DOHH2 (cell line): ENCODE measurements around the gene TOX3.

Experiments
- H3F3A ChIP-seq: fragments of 200-600 bp; sonication (generic), shearing (Covaris generic); 2 replicates; pipeline ENCODE4 v1.6.0; 2016; ENCODE audit warnings: antibody characterized with exemption, mild to moderate bottlenecking; ENCODE audit not compliant: control insufficient read depth, insufficient read depth
- H3K27ac ChIP-seq: fragments of 200-600 bp; sonication (generic); 2 replicates; pipeline ENCODE4 v1.5.1; 2014; ENCODE audit warnings: low read depth, mild to moderate bottlenecking, low read length, moderate library complexity
- H3K27me3 ChIP-seq: fragments of 200-600 bp; sonication (generic); 2 replicates; pipeline ENCODE4 v1.6.1; 2014; ENCODE audit warnings: mild to moderate bottlenecking, low read length, mixed read lengths; ENCODE audit not compliant: control insufficient read depth
- H3K36me3 ChIP-seq: fragments of 200-600 bp; sonication (generic); 2 replicates; pipeline ENCODE4 v1.6.1; 2014; ENCODE audit warnings: mild to moderate bottlenecking, low read length, moderate library complexity, mixed read lengths; ENCODE audit not compliant: control insufficient read depth
- H3K4me1 ChIP-seq: fragments of 200-600 bp; sonication (generic); 2 replicates; pipeline ENCODE4 v1.6.1; 2014; ENCODE audit warnings: mild to moderate bottlenecking, low read length, mixed read lengths; ENCODE audit not compliant: control insufficient read depth
- H3K4me2 ChIP-seq: fragments of 200-600 bp; sonication (generic); 2 replicates; pipeline ENCODE4 v1.6.0; 2014; ENCODE audit warnings: mild to moderate bottlenecking, low read length, moderate library complexity
- H3K4me3 ChIP-seq: fragments of 200-600 bp; sonication (generic); 2 replicates; pipeline ENCODE4 v1.5.1; 2014; ENCODE audit warnings: mild to moderate bottlenecking, low read length, mixed read lengths
- H3K79me2 ChIP-seq: fragments of 200-600 bp; sonication (generic); 2 replicates; pipeline ENCODE4 v1.6.1; 2014; ENCODE audit warnings: mild to moderate bottlenecking, low read length, mixed read lengths; ENCODE audit not compliant: control insufficient read depth
- H3K9me2 ChIP-seq: fragments of 200-600 bp; sonication (generic); replicated peaks from 2 replicates; pipeline ENCODE4 v1.6.1; 2014; ENCODE audit warnings: mild to moderate bottlenecking, low read length, mixed read lengths; ENCODE audit not compliant: control insufficient read depth
- H3K9me3 ChIP-seq: fragments of 200-600 bp; sonication (generic); 2 replicates; pipeline ENCODE4 v1.6.1; 2014; ENCODE audit warnings: antibody characterized with exemption, low read length, mixed read lengths; ENCODE audit not compliant: control insufficient read depth, insufficient read depth
- H4K20me1 ChIP-seq: fragments of 200-600 bp; sonication (generic); 2 replicates; pipeline ENCODE4 v1.6.0; 2014; ENCODE audit warnings: low read depth, mild to moderate bottlenecking, antibody characterized with exemption, low read length, moderate library complexity; ENCODE audit not compliant: control insufficient read depth, insufficient read depth
- CTCF ChIP-seq: fragments of 200-600 bp; sonication (generic); IDR thresholded peaks from one replicate; pipeline ENCODE4 v1.5.1; 2014; ENCODE audit warnings: antibody characterized with exemption, mild to moderate bottlenecking, low read depth, low read length; ENCODE audit not compliant: poor library complexity, severe bottlenecking
- EZH2phosphoT487 ChIP-seq: fragments of 200-600 bp; sonication (generic); IDR thresholded peaks from 2 replicates; pipeline ENCODE4 v1.6.1; 2017; ENCODE audit warnings: borderline replicate concordance, mild to moderate bottlenecking, antibody characterized with exemption, low read length, moderate library complexity, mixed read lengths

TOX3 gene

DNA sequence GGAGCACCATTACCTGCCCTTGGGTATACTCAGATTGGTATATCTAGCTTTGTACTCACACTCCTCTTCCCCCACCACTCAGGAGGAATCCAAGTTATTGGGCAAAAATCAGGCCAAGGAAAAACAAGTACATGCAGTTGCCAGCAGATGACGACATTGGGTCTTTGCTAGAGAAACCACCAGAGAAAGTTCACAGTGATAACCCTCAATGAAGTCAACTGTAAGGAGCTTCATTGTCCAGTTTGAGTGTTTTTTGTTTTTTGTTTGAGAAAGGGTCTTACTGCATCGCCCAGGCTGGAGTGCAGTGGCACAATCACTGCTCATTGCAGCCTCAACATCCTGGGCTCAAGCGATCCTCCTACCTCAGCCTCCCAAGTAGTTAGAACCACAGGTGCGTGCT, 34.6 kb upstream of the TOX3 start:
- Histone ChIP-seq H3K4me2 (no peak overlapping the region), H3K36me3 (no peaks in the 10 kb centered on the region), H3K4me1 (no peaks in the 10 kb centered on the region), H4K20me1 (no peaks in the 10 kb centered on the region), H3K27me3 (no peaks in the 10 kb centered on the region), H3K4me3 (no peak overlapping the region), H3F3A (no peaks in the 10 kb centered on the region), H3K9me2 (no peaks in the 10 kb centered on the region), H3K27ac (no peak overlapping the region), H3K9me3 (no peaks in the 10 kb centered on the region), H3K79me2 (no peaks in the 10 kb centered on the region)
- TF ChIP-seq CTCF: no peak
- TF ChIP-seq EZH2phosphoT487: no peak

- Histone ChIP-seq H3K27ac (no peak overlapping the region), H3K36me3 (no peaks in the 10 kb centered on the region), H3K4me3 (no peak overlapping the region), H3K79me2 (no peaks in the 10 kb centered on the region), H4K20me1 (no peaks in the 10 kb centered on the region), H3K9me3 (no peaks in the 10 kb centered on the region), H3K9me2 (no peaks in the 10 kb centered on the region), H3K27me3 (no peaks in the 10 kb centered on the region), H3K4me1 (no peaks in the 10 kb centered on the region), H3K4me2 (no peak overlapping the region), H3F3A (no peaks in the 10 kb centered on the region)
- TF ChIP-seq EZH2phosphoT487 (no peak), CTCF (no peak)
Observed at GRCh38 chr16:52580488-52580887, 33.5 kb upstream of the TOX3 start.

- TF ChIP-seq EZH2phosphoT487: no peak
- Histone ChIP-seq H3K79me2 (no peaks in the 10 kb centered on the region), H4K20me1 (no peaks in the 10 kb centered on the region), H3K4me1 (no peaks in the 10 kb centered on the region), H3K9me2 (no peaks in the 10 kb centered on the region), H3K36me3 (no peaks in the 10 kb centered on the region), H3F3A (no peaks in the 10 kb centered on the region), H3K27ac (no peak overlapping the region), H3K4me3 (no peak overlapping the region), H3K27me3 (no peaks in the 10 kb centered on the region), H3K9me3 (no peaks in the 10 kb centered on the region), H3K4me2 (no peak overlapping the region)
Observed at GRCh38 chr16:52578829-52579498, 32.0 kb upstream of the TOX3 start.

DNA sequence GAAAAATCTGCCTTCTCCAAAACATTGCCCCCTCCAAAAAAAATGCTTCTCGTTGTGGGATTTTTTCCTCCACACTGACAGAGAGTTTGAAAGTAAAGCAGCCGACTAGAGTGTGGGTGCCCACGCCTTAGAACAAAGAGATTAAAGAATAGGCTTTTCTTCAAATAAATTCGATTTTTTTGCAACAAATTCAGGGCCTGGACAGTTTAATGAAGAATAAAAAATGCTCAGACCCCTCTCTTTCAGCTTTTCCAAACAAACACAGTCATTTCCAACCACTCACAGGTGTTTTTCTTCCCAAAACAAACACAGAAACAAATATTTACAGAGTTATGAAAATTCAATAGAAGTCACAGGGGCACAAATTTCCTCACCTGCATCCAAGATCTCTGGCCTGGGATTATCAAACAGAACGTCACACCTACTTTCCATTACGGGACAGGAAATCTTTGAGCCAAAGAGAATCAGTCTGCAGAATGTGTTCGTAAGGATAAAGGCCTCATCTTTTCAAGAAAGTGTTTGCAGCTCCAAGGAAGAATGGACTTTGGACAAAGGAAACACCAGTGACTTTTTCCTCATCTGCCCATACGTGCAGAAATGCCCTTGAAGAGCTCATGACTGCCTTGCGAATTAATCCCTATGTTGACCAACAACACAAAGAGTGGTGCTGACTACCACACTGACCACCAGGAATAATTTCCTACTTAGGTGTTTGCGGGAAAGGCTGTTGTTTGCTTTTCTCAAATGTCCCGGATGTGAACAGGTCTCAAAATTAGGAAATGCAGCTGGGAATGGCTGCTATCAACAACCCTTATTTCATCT, 31.3 kb upstream of the TOX3 start:
- no peak overlapping the region for H3K4me3 ChIP-seq
- H3F3A ChIP-seq: no peaks in the 10 kb centered on the region
- no peaks in the 10 kb centered on the region for H3K36me3 ChIP-seq
- no peaks in the 10 kb centered on the region for H3K4me1 ChIP-seq
- H3K9me3 ChIP-seq: no peaks in the 10 kb centered on the region
- H3K9me2 ChIP-seq: no peaks in the 10 kb centered on the region
- no peaks in the 10 kb centered on the region for H3K27me3 ChIP-seq
- H3K79me2 ChIP-seq: no peaks in the 10 kb centered on the region
- H3K27ac ChIP-seq: no peak overlapping the region
- H4K20me1 ChIP-seq: no peaks in the 10 kb centered on the region
- no peak for TF ChIP-seq EZH2phosphoT487
- no peak for TF ChIP-seq CTCF
- H3K4me2 ChIP-seq: no peak overlapping the region
